GM21717 (cell line): ENCODE data around the gene UGT1A8.
"Not testable (repeated sequence)": the region's sequence is repeated elsewhere in the genome, so short reads cannot be mapped to it uniquely, and the experiment has no call there.

Experiments used
- ATAC-seq: cut with Tn5 transposase; IDR thresholded peaks from one replicate; pipeline ENCODE4 v1.9.1; 2021; ENCODE audit warnings: mild to moderate bottlenecking, moderate library complexity; ENCODE audit not compliant: unreplicated experiment

UGT1A8 gene

DNA sequence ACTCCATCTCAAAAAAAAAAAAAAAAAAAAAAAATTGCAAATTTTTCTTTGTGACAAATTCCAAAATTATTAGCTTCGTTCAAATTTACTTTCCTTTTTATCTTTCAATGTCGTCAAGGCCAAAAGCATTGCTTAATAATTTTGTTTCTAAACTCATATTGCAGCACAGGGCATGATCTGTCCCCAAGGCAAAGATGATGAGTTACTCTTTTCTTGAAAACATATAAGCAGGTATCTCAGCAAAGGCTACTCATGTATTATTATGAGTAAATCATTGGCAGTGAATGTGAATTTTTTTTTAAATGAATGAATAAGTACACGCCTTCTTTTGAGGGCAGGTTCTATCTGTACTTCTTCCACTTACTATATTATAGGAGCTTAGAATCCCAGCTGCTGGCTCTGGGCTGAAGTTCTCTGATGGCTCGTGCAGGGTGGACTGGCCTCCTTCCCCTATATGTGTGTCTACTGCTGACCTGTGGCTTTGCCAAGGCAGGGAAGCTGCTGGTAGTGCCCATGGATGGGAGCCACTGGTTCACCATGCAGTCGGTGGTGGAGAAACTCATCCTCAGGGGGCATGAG lies 64.2 kb downstream of the UGT1A8 start, which contains the start of gene UGT1A7:
UGT1A7 (plus strand) TSS at position 381 of the 579 bp plus-strand sequence; CDS start at position 418, 37 bp downstream.
- no peak for ATAC-seq

DNA sequence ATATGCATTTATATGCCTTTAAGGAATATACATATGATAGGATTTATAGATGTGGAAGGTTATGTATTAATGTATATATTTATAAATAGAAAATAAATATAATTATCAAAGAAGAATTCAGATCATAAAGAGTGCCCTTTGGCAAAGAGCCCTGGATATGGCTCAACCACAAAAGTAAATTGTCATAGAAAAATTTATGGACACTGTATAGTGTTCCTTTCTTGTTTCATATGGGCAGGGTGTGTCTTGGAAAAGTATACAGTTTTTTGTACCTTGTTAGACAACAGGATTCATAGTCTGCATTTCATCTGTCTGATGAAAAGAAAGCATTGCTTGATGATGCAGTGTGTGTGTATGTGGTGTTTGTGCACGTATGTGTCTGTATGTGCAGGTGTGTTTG lies 67.2 kb downstream of the UGT1A8 start:
- ATAC-seq = no peak

DNA sequence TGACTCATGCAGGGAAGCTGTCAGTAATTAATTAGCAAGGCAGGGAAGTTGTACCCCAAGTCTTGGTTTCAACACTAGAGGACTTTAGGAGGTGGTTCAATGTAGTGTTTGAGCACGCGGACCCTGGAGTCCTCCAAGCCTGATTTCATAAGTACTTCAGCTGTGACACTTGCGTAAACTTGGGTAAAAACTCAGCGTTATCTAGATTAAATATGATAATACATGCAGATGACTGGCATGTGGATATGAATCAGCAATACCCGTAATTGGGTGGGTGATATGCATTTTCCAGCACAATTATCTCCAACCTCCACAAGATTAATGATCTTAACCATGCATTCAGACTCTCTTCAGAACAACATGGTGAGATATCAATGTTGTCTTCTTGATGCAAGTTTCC lies 69.5 kb downstream of the UGT1A8 start:
- ATAC-seq = no peak

DNA sequence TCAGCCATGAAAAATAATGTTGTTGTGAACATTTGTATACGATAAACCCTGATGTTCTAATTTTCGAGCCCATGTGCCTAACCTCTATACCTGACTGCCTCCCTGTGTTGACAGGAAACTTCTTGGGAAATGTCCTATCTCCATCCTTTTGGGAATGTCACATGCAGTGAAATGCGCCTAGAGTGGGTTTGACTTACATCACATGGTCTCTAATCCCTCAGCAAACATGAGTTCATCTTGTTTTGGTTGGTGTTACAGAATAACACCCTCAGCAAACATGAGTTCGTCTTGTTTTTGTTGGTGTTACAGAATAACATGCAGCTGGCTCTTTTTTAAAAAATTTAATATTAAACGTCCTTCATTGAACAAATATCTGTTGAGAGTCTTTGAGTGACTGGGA lies 70.9 kb downstream of the UGT1A8 start:
- no peak for ATAC-seq

DNA sequence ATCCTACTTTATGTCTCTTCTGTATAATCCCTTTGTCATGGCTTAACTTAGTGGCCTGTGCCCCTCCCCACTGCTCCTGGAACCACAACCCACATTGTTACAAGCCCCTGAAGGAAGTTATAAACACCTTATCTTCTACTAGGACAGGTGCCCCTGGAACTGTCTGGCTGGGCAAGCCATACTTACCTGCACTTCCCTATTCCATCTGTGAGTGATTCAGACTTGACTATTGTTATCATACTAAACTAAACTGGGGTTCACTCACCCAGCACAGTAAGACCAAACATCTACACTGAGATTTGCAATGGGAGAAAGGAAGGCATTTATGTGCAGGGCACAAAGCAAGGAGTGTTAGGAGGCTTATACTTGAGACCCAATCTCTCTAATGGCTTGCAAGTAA lies 71.6 kb downstream of the UGT1A8 start:
- ATAC-seq = no peak

DNA sequence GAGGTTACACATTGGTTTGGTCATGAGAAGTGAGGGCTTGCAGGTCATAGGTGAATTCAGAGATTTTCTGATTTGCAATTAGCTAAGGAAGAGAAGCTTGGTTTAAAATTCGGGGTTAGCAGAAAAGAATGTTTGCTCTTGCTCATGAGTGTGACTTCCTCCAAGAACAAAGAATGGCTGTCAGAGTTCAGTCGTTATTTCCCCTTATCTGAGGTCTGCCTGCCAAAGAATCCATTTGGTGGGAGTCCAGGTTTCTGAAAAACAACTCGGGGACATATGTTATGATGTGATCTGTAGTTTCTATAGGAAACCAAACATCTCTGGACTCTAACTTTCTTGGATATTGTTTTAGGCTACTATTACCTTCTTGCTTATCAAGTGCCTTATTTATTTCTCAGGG lies 72.1 kb downstream of the UGT1A8 start:
- ATAC-seq = no peak

DNA sequence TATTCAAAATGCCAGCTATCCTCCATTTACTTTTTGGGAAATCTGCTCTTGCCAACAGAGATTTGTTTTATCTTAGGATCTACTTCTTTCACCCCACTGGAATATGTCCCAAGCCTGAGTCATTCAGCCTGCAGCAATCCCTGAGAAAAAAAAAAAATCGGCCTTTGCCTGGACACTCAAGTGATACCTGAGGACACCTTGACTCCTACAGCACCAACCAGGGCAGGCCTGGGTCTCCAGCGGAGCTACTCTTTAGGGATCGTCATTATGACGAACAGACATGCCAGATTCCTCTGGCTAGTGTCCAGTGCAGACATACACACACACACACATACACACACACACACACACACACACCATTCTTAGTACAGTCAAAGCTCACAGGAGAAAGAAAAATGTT lies 73.0 kb downstream of the UGT1A8 start:
- ATAC-seq = no peak

DNA sequence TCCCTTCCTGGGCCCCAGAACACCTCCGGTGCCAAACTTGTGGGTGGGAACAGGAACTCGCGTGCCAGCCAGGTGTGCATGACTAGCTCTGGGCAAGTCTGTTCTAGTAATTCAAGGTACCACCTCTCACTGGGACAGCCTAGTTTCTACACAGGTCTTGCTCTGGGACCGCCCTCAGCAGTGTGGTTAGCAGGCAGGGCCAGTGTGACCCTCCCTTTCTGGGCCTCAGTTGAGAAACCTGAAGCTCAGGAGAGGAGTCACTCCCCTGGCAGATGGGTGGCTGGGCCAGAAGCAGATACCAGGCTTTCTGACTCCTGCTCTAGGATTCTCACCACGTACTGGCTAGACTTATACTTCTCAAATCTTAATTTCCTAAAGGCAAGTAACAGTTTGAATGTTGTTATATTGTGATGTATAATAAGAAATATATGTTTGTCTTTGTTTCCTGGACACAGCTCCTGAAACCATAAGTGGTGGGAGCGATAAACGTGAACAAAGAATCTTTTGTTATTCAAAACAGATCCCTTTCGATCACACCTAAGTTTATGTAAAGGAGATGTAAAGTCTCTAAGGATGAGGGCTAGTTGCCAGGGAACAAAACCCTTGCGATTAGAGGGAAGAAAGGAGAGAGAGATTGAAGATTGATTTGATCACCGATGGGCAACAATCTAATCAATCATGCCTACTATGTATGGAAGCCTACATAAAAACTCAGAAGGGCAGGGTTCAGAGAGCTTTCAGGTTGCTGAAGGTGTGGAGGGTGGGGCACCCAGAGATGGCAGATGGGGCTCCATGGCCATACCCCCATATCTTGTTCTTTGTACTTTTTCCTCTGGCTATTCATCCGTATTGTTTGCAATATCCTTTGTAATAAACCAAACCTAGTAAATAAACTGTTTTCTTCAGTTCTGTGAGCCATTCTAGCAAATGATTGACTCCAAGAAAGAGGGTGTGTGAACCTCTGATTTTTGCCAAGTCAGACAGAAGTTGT lies 74.3 kb downstream of the UGT1A8 start:
- no peak for ATAC-seq

DNA sequence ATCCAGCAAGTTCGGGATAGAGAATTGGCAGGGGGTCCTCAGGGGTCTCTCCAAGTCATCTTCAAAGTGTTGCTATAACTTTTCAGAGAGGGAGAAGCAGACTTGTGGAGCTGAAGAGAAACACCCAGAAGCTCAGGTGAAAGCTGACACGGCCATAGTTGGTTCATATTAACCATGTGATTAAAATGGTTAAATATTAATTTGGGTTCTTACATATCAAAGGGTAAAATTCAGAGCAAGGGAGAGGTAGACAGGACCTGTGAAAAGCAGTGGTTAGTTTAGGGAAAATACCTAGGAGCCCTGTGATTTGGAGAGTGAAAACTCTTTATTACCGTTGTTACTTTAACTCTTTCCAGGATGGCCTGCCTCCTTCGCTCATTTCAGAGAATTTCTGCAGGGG lies 75.2 kb downstream of the UGT1A8 start, which contains the start of gene UGT1A6:
UGT1A6 (plus strand) TSS at position 243 of the 400 bp plus-strand sequence; CDS start at position 358, 115 bp downstream.
- no peak for ATAC-seq

DNA sequence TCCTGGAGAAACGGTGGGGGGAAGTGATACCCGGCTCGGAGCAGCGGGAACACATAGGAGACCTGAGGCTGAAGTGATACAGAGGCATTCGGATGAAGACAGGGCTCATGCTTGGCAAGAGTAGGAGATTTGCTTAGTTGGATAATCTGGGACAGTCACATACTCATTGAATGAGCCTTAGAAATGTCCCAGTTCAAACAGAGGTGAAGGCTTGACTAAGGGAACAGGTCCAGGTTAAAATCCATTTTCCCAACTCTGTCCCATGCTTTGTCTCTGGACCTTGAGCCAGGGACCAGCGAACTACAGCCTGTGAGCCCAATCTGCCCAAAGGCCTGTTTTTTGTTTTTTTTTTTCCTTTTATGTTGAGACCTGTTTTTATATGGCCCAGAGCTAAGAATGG lies 76.5 kb downstream of the UGT1A8 start:
- ATAC-seq = no peak

DNA sequence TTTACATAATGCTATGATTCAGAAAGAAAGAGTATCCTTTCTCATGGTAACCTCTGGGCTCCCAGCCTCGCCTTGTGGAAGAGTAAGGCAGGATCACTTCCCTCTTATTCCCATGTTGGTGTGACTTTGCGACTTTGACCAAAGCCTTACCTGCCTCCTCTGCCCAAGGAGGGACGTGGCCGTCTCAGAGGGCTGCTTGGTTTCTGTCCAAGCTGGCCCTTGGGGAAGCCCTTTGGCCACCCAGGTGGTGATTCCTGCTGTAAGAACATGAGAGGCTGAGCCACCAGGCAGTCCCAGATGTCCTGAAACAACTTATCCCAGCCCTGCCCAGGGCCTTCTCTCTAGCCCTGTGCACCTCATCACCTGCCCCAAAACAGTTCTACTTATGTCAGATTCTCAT lies 81.3 kb downstream of the UGT1A8 start:
- no peak for ATAC-seq

DNA sequence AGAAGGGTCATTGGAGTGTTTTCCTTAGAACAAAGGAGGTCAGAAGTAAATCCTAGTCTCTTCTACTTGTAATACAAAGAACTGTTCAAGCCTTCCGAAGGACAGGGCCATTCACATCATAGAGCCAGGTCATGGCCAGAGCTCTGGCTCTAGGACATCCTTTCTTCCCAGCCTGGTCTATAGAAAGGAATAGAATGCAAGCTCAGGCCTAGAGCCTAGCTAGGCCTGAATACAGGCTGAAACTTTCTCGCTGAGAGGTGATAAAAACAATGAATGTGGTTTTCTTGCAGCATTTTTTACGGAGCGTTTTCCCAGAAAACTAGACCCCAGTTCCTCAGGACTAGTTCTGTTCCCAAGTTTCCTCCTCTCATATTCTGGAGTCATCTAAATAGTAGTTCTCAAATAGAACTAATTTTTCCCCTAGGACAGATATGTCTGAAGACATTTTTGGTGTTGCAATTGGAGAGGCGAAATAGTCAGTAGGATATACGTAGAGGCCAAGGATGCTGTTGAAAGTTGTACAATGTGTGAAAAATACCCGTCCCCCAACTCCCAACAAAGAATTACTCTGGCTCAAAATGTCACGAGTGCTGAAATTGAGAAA lies 82.1 kb downstream of the UGT1A8 start:
- no peak for ATAC-seq

DNA sequence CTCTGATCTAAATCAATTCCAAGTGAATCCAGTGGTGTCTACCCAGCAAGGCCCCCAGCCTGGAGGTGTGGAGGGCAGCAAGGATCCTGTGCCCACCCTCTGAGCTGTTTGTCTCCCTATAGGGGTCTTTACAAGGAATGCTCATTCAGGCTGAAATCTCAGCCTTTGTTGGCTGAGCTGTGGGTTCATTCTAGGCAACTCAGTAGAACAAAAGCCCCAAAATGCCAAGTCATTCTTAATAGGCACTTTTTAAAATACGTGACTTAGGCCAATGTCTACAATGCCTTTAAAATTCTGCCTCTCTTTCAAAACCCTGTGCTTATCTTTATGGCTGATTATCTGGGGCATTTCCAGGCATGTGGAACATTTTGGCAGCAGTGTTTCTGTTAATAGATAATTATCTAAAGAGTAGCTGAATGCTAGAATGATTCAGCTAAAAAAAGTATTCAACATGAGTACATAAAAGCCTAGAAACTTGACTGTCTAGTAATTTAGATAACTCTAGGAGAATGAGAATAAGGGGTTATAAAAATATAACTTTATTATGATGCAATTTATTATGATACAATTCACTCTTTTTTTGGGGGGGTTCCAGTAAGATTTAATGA lies 82.7 kb downstream of the UGT1A8 start:
- no peak for ATAC-seq

DNA sequence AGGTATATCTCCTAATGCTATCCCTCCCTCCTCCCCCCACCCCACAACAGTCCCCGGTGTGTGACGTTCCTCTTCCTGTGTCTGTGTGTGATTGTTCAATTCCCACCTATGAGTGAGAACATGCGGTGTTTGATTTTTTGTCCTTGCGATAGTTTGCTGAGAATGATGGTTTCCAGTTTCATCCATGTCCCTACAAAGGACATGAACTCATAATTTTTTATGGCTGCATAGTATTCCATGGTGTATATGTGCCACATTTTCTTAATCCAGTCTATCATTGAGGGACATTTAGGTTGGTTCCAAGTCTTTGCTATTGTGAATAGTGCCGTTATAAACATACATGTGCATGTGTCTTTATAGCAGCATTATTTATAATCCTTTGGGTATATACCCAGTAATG lies 83.4 kb downstream of the UGT1A8 start:
- not testable (repeated sequence) for ATAC-seq

DNA sequence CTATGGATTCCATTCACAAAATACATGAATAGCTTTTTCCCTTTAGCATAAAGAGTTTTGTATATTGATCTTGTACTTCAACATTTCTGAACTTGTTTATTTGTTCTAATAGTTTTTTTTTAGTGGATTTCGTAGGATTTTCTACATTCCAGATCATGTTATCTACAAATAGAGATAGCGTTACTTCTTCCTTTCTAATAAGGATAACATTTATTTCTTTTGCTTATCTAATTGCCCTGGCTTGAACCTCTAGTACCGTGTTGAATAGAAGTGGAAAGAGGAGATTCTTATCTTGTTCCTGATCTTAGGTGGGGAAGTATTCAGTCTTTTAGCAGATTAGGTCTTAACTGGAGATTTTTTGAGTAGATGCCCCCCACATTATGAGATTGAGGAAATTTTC lies 84.8 kb downstream of the UGT1A8 start:
- ATAC-seq = no peak

DNA sequence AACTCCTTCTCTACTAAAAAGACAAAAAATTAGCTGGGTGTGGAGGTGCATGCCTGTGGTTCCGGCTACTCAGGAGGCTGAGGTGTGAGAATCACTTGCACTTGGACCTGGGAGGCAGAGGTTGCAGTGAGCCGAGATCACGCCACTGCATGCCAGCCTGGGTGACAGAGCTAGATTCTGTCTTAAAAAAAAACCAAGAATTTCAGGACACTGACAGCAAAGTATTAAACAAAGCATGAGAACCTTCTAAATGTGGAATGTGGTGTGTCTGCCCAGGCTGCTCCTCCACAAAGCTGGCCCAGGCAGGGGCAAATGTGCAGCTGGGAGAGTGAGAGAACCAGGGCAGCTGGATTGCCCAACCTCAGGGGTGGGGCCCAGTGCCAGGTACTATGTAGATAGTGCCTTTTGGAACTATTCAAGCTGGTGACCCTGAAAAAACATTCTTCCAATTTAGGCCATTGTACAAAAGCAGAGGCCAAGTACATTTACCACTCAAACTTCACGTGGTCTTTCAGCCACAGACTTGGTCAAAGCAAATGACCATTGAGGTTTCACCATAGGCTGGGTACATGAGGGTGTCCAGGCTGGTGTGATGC lies 88.6 kb downstream of the UGT1A8 start:
- ATAC-seq = no peak

DNA sequence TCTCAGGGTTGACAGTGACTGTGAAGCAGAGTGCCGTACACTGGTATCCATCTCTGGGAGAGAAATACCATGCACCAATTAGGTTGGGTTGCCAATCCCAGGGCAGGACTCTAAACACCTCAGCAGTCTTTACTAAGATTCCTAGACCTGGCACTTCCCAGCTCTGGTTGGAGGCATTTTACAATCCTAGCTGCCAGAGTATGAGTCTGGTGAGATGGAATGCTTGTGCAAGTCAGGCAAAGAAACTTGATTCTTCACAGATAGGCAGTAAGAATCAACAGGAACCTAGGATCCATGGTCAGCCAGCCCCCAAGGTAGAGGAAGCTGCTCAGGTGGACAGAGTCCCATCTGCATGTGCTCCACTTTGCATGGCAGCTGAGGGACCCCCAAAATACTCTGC lies 89.3 kb downstream of the UGT1A8 start:
- no peak for ATAC-seq

DNA sequence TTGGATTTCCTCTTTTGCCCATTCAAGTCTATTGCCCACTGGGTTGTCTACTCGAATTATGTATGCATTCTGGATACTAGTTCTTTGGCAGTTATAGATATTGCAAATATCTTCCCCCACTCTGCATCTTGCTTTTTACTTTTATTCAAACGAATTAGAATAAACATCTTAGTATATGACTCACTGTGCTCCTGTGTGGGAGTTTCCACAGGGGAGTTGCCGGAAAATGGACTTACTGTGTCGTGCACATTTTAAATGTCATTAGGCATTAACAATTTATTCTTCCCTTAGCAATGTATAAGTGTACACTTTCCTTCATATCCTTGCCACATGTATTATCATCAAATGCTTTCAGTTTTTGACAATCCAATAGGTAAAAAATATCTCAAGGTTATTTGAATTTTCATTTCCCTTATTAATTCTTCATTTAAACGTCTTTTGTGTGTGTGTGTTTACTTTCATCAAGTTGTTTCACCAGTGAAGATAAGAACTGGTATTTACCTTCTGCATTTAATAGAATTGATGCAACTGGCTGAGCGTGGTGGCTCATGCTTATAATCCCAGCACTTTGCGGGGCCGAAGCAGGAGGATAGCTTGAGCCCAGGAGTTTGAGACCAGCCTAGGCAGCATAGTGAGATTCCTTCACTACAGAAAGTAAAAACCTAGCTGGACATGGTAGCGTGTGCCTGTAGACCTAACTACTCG lies 90.7 kb downstream of the UGT1A8 start:
- no peak for ATAC-seq

DNA sequence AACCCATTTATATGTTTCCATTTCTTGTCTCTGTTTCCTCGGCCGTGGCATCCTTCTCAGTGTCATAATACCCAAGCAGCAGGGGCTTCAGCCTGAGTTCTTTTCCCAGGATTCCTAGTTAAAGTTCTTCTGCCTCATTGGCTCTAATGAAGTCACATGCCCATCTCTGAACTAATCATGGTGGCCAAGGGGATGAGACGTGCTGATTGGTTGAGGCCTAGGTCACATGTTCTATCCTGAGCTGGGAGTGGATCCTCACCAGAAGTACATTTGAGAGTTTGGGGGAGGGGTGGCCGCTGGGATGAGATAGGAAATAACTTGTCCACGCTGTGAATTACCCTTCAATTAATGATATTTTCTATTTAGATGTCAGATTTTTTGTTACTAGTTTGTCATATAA lies 91.5 kb downstream of the UGT1A8 start:
- ATAC-seq = no peak

DNA sequence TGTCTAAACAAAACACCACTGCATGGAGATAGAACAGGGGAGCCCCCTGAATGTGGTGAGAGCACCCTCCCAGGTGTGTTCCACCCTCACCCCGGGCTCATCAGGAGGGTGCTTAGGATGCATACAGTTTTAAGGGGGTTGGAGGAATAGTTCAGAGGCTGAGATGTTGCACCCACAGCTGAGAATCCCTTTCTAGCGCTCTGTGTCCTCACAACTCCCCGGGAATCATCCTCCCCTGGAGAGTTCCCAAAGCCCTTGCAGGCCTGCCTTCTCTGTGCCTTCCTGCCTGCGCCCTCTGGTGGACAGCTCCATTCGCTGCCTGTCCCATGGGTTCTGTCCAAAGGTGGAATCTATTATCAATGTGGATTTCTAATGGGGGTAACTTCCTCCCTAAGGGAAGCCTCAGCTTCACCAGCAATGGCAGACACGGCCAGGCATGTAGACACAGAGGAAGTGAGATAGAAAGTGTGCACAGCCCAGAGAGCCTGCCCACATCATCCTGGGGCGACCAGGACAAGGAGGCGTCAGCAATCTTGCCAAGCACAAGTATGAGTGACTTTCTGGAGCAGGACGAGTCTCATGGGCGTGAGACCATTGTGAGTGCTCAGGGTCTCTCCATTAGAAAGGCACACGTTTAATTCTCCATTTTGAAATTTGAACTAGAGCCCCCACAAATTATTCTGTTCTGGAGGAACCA lies 94.0 kb downstream of the UGT1A8 start:
- ATAC-seq = peak; percentile 69
